B cell (primary cell): ENCODE measurements around the gene TMEM208. TPM values are rescaled to one million over a fixed set of nuclear protein-coding genes. Genes with fewer than 3 reads are reported as not detected.

ENCODE experiments used
- ATAC-seq: fragments of 200-7000 bp; cut with Tn5 transposase; one replicate; pipeline ENCODE4 v1.10.0; 2021; ENCODE audit warnings: low read depth, mild to moderate bottlenecking, moderate number of reproducible peaks, moderate library complexity
- CTCF ChIA-PET: fragments of 350-600 bp; sonication (Branson Sonifier 250); formaldehyde crosslinking; loops from one replicate; lab custom pipeline; 2021; ENCODE audit warnings: antibody characterized with exemption, inconsistent platforms; lab: Charles Lee
- POLR2A ChIA-PET: fragments of 350-600 bp; sonication (Branson Sonifier 250); formaldehyde crosslinking; loops from one replicate; lab custom pipeline; 2021; ENCODE audit warnings: antibody characterized with exemption; lab: Charles Lee
- DNase-seq: peaks from one replicate; pipeline ENCODE4 v3.0.0; 2013
- H2AFZ ChIP-seq: 2 replicates; pipeline ENCODE4 v1.6.1; 2012; ENCODE audit warnings: mild to moderate bottlenecking, low read depth, low read length; ENCODE audit not compliant: insufficient read depth, poor library complexity, severe bottlenecking
- H3K27ac ChIP-seq, 2 donors: 1 replicate in 1 of 2; 2 replicates in 1 of 2; pipeline ENCODE4 v1.5.1; 2012 to 2013; ENCODE audit warnings: low read length in 2 of 2, mild to moderate bottlenecking in 2 of 2, moderate library complexity in 1 of 2
- H3K27me3 ChIP-seq, 4 experiments: fragments of 200-600 bp in 1 of 4; sonication (generic) in 1 of 4; replicated peaks in 1 of 4; 1 replicate in 2 of 4; 2 replicates in 2 of 4; pipeline versions ENCODE4 v1.6.1 to v1.7.0; 2013 to 2016; ENCODE audit warnings: low read length in 3 of 4, mild to moderate bottlenecking in 2 of 4, mixed read lengths in 1 of 4, moderate library complexity in 1 of 4; ENCODE audit not compliant: insufficient read depth in 4 of 4, control insufficient read depth in 3 of 4; ENCODE audit errors: control extremely low read depth in 1 of 4
- H3K36me3 ChIP-seq, 2 experiments: replicated peaks in 1 of 2; 1 replicate in 1 of 2; 2 replicates in 1 of 2; pipeline versions ENCODE4 v1.6.1 to v1.7.1; 2013; ENCODE audit warnings: low read length in 1 of 2; ENCODE audit not compliant: insufficient read depth in 2 of 2, control insufficient read depth in 1 of 2; ENCODE audit errors: control extremely low read depth in 1 of 2, extremely low read depth in 1 of 2
- H3K4me1 ChIP-seq, 2 donors: fragments of 200-600 bp in 1 of 2; sonication (generic) in 1 of 2; 1 replicate in 1 of 2; 2 replicates in 1 of 2; pipeline versions ENCODE4 v1.5.1 to v1.6.1; 2013 to 2017; ENCODE audit warnings: low read length in 2 of 2; ENCODE audit not compliant: control insufficient read depth in 2 of 2, insufficient read depth in 2 of 2
- H3K4me2 ChIP-seq: replicated peaks from 2 replicates; pipeline ENCODE3; 2012; ENCODE audit warnings: mild to moderate bottlenecking, low read depth, low read length; ENCODE audit not compliant: poor library complexity, severe bottlenecking
- H3K4me3 ChIP-seq, 5 experiments: fragments of 200-600 bp in 1 of 5; sonication (generic) in 1 of 5; 1 replicate in 3 of 5; 2 replicates in 2 of 5; pipeline versions ENCODE4 v1.5.1 to v1.7.0; 2011 to 2016; ENCODE audit warnings: low read length in 4 of 5, mild to moderate bottlenecking in 4 of 5, low read depth in 2 of 5, control low read depth in 1 of 5, moderate library complexity in 1 of 5; ENCODE audit not compliant: insufficient read depth in 1 of 5; ENCODE audit errors: control extremely low read depth in 1 of 5, extremely low read depth in 1 of 5
- H3K79me2 ChIP-seq: fragments of 200-600 bp; sonication (generic); one replicate; pipeline ENCODE4 v1.6.0; 2016; ENCODE audit warnings: low read length; ENCODE audit not compliant: control insufficient read depth, insufficient read depth
- H3K9ac ChIP-seq: fragments of 200-600 bp; sonication (generic); 2 replicates; pipeline ENCODE4 v1.6.1; 2017; ENCODE audit warnings: mild to moderate bottlenecking, low read length, moderate library complexity
- H3K9me3 ChIP-seq, 3 donors: one replicate each; pipeline versions ENCODE4 v1.6.1 to v1.7.1; 2013; ENCODE audit warnings: low read length in 2 of 3; ENCODE audit not compliant: control insufficient read depth in 2 of 3, insufficient read depth in 1 of 3; ENCODE audit errors: control extremely low read depth in 1 of 3
- H4K20me1 ChIP-seq: 2 replicates; pipeline ENCODE4 v1.6.0; 2012; ENCODE audit warnings: mild to moderate bottlenecking, low read length; ENCODE audit not compliant: insufficient read depth, control insufficient read depth, poor library complexity, severe bottlenecking
- H3K27ac Mint-ChIP-seq: one replicate; pipeline ENCODE4 v1.8.0; 2021; ENCODE audit warnings: mixed read lengths
- H3K27me3 Mint-ChIP-seq: one replicate; pipeline ENCODE4 v1.8.0; 2021; ENCODE audit warnings: mixed read lengths
- H3K4me1 Mint-ChIP-seq: one replicate; pipeline ENCODE4 v1.8.0; 2021; ENCODE audit warnings: mixed read lengths
- H3K4me3 Mint-ChIP-seq: one replicate; pipeline ENCODE4 v1.8.0; 2021; ENCODE audit warnings: mixed read lengths
- H3K9me3 Mint-ChIP-seq: one replicate; pipeline ENCODE4 v1.8.0; 2022; ENCODE audit warnings: mixed read lengths; ENCODE audit not compliant: insufficient read depth
- EZH2 ChIP-seq: IDR thresholded peaks from 2 replicates; pipeline ENCODE4 v1.6.1; 2012; ENCODE audit warnings: borderline replicate concordance, low read depth, mild to moderate bottlenecking, moderate library complexity, low read length; ENCODE audit not compliant: insufficient read depth, poor library complexity, severe bottlenecking
- WGBS: methylation state at CpG from one replicate; pipeline ENCODE4 v1.1.5; 2013; ENCODE audit warnings: missing lambda C conversion rate; ENCODE audit not compliant: insufficient coverage; 5-methylcytosine and 5-hydroxymethylcytosine counted together
- intact Hi-C: fragments of 100-400 bp; cut with micrococcal nuclease; formaldehyde crosslinking; loops from one replicate; pipeline ENCODE4 v1.10.0; 2022
- polyA plus RNA-seq: library from polyadenylated mRNA; depleted of rRNA; stranded (reverse); fragments of >200 nt; gene quantifications from 2 replicates; pipeline ENCODE4 v1.2.3, GENCODE V29; 2012
- total RNA-seq, 2 donors: library from RNA; stranded (reverse); fragments of 120-200 nt in 1 of 2; gene quantifications; 1 replicate in 1 of 2; 2 replicates in 1 of 2; pipeline versions ENCODE4 v1.2.3 to v1.2.4, GENCODE V29; 2013 to 2022
- TF ChIP-seq, protein P1 (sequence below): fragments of 200-600 bp; IDR thresholded peaks from one replicate; pipeline ENCODE4 v1.8.0; 2022; ENCODE audit warnings: antibody characterized with exemption, mild to moderate bottlenecking

TMEM208 gene
- total and polyA plus RNA-seq, 2 donors (not counting 1 experiment from before 2014, with no cell fraction given): 36.1 to 40.4 TPM

GRCh38 chr16:67198238-67198734 is 28.6 kb upstream of the TMEM208 start:
- H3K27me3 ChIP-seq: no peaks in the 10 kb centered on the region
- peaks cover 23% of the 10 kb centered on the region for H3K79me2 ChIP-seq
- ATAC-seq: peak; percentile 39
- ChIA-PET POLR2A (interaction anchor here (0.6 kb wide), 1 partner anchor 19 kb away, joined by 3 read pairs; no protein-coding TSS in a partner anchor), CTCF (interaction anchor here (0.8 to 1.2 kb wide), 5 partner anchors 10 to 221 kb away, joined by 3 read pairs; no protein-coding TSS in a partner anchor)
- no peak overlapping the region for H3K4me2 ChIP-seq
- H2AFZ ChIP-seq: no peak overlapping the region
- WGBS: 71% methylated on average over 7 of the region's 12 CpGs
- no peaks in the 10 kb centered on the region for H3K27me3 Mint-ChIP-seq
- intact Hi-C loops: no loop called here
- no peak overlapping the region for H3K9ac ChIP-seq
- H3K9me3 Mint-ChIP-seq: no peaks in the 10 kb centered on the region
- peaks cover 41% of the 10 kb centered on the region for H4K20me1 ChIP-seq
- no peak overlapping the region for H3K4me3 Mint-ChIP-seq
- H3K4me1 ChIP-seq: peaks cover 7 to 10% of the 10 kb centered on the region in 2 donors
- peaks cover 24% of the 10 kb centered on the region for H3K4me1 Mint-ChIP-seq
- H3K9me3 ChIP-seq: no peaks in the 10 kb centered on the region
- peaks cover 0 to 71% of the 10 kb centered on the region in 2 experiments for H3K36me3 ChIP-seq
- peak overlapping the region; percentile 37 for H3K27ac Mint-ChIP-seq
- TF ChIP-seq, protein P1, sequence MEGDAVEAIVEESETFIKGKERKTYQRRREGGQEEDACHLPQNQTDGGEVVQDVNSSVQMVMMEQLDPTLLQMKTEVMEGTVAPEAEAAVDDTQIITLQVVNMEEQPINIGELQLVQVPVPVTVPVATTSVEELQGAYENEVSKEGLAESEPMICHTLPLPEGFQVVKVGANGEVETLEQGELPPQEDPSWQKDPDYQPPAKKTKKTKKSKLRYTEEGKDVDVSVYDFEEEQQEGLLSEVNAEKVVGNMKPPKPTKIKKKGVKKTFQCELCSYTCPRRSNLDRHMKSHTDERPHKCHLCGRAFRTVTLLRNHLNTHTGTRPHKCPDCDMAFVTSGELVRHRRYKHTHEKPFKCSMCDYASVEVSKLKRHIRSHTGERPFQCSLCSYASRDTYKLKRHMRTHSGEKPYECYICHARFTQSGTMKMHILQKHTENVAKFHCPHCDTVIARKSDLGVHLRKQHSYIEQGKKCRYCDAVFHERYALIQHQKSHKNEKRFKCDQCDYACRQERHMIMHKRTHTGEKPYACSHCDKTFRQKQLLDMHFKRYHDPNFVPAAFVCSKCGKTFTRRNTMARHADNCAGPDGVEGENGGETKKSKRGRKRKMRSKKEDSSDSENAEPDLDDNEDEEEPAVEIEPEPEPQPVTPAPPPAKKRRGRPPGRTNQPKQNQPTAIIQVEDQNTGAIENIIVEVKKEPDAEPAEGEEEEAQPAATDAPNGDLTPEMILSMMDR: peak; percentile 28
- TF ChIP-seq EZH2: no peak
- no peak overlapping the region for H3K27ac ChIP-seq
- peak; percentile 51 for DNase-seq
- no peak overlapping the region for H3K4me3 ChIP-seq

GRCh38 chr16:67199011-67199807 is 27.7 kb upstream of the TMEM208 start, which contains the start of gene ELMO3:
ELMO3 (plus strand) TSS chr16:67199131; CDS start chr16:67199327, 196 bp downstream.
- H4K20me1 ChIP-seq: peaks cover 32% of the 10 kb centered on the region
- H3K9me3 ChIP-seq: no peaks in the 10 kb centered on the region
- POLR2A ChIA-PET: no interaction called here
- CTCF ChIA-PET: interaction anchor here (1.2 kb wide), 1 partner anchor 11 kb away, joined by 3 read pairs; no protein-coding TSS in a partner anchor
- no peak within 1 kb of the TSS for H3K4me2 ChIP-seq
- Mint-ChIP-seq H3K27ac (peak within 1 kb of the TSS; percentile 37), H3K4me1 (peaks cover 15% of the 10 kb centered on the region), H3K9me3 (no peaks in the 10 kb centered on the region), H3K27me3 (no peaks in the 10 kb centered on the region), H3K4me3 (peak within 1 kb of the TSS; percentile 39)
- intact Hi-C loops: no loop called here
- peaks cover 13% of the 10 kb centered on the region for H3K79me2 ChIP-seq
- no peak within 1 kb of the TSS for H2AFZ ChIP-seq
- ATAC-seq: peak; percentile 45
- H3K4me3 ChIP-seq: peak within 1 kb of the TSS in 1 of 5 experiments; percentile 26
- no peaks in the 10 kb centered on the region for H3K27me3 ChIP-seq
- DNase-seq: no peak
- no peak within 1 kb of the TSS for H3K9ac ChIP-seq
- WGBS: 93% methylated on average over 52 of the region's 61 CpGs
- peaks cover 0 to 68% of the 10 kb centered on the region in 2 experiments for H3K36me3 ChIP-seq
- peaks cover 0 to 1% of the 10 kb centered on the region in 2 donors for H3K4me1 ChIP-seq
- H3K27ac ChIP-seq: no peak within 1 kb of the TSS
- TF ChIP-seq EZH2: no peak
- TF ChIP-seq, protein P1: no peak
